GM19193 (cell line): ENCODE results near the gene TENT4A.

Source experiments
- POLR2A ChIP-seq: IDR thresholded peaks from 4 replicates; pipeline ENCODE4 v1.6.1; 2011; ENCODE audit not compliant: insufficient read depth, insufficient read length; ENCODE audit errors: extremely low read depth

Gene TENT4A

GRCh38 chr5:6773342-6774035 lies 60.3 kb downstream of the TENT4A start:
- no peak for TF ChIP-seq POLR2A

- no peak for TF ChIP-seq POLR2A
Observed at GRCh38 chr5:6774721-6775204, 61.5 kb downstream of the TENT4A start.

GRCh38 chr5:6775571-6775970 lies 62.3 kb downstream of the TENT4A start:
- TF ChIP-seq POLR2A: no peak

- TF ChIP-seq POLR2A: no peak
Observed at GRCh38 chr5:6780802-6781391, 67.7 kb downstream of the TENT4A start.

- no peak for TF ChIP-seq POLR2A
Observed at GRCh38 chr5:6781716-6782115, 68.5 kb downstream of the TENT4A start.

GRCh38 chr5:6783787-6784186 lies 70.6 kb downstream of the TENT4A start:
- no peak for TF ChIP-seq POLR2A

GRCh38 chr5:6784481-6784880 lies 71.2 kb downstream of the TENT4A start:
- TF ChIP-seq POLR2A: no peak

GRCh38 chr5:6785161-6785860 lies 72.1 kb downstream of the TENT4A start:
- no peak for TF ChIP-seq POLR2A

GRCh38 chr5:6785861-6786180 lies 72.6 kb downstream of the TENT4A start:
- TF ChIP-seq POLR2A: no peak

GRCh38 chr5:6786786-6787495 lies 73.7 kb downstream of the TENT4A start:
- TF ChIP-seq POLR2A: no peak

- TF ChIP-seq POLR2A: no peak
Observed at GRCh38 chr5:6787941-6788340, 74.7 kb downstream of the TENT4A start.

GRCh38 chr5:6788439-6788838 lies 75.2 kb downstream of the TENT4A start:
- TF ChIP-seq POLR2A: no peak

- TF ChIP-seq POLR2A: no peak
Observed at GRCh38 chr5:6788956-6789649, 75.9 kb downstream of the TENT4A start.

GRCh38 chr5:6790346-6790865 lies 77.2 kb downstream of the TENT4A start:
- TF ChIP-seq POLR2A: no peak
